SK-N-SH treated with all-trans-retinoic acid at 6 μM for 48 hours (cell line): ENCODE results near the gene CHRNA5.

ENCODE experiments used
- GLIS3 ChIP-seq: fragments of 250-450 bp; sonication (Bioruptor Pico); IDR thresholded peaks from 2 replicates; pipeline ENCODE4 v1.5.0; 2020; ENCODE audit warnings: mild to moderate bottlenecking, moderate library complexity
- PATZ1 ChIP-seq: fragments of 250-450 bp; sonication (Bioruptor Pico); IDR thresholded peaks from 2 replicates; pipeline ENCODE4 v1.8.0; 2020; ENCODE audit warnings: mild to moderate bottlenecking, moderate library complexity, borderline replicate concordance
- RARB ChIP-seq: fragments of 250-450 bp; sonication (Bioruptor Pico); IDR thresholded peaks from 2 replicates; pipeline ENCODE4 v1.8.0; 2021; ENCODE audit warnings: mild to moderate bottlenecking, moderate library complexity
- TOX ChIP-seq: fragments of 250-450 bp; sonication (Bioruptor Pico); IDR thresholded peaks from 2 replicates; pipeline ENCODE4 v1.8.0; 2021; ENCODE audit warnings: mild to moderate bottlenecking, moderate library complexity, borderline replicate concordance
- ZC3H10 ChIP-seq: fragments of 250-450 bp; sonication (Bioruptor Pico); IDR thresholded peaks from 2 replicates; pipeline ENCODE4 v1.5.1; 2021; ENCODE audit warnings: mild to moderate bottlenecking, moderate library complexity
- ZFP3 ChIP-seq: fragments of 250-450 bp; sonication (Bioruptor Pico); IDR thresholded peaks from 2 replicates; pipeline ENCODE4 v1.5.0; 2020; ENCODE audit warnings: mild to moderate bottlenecking, moderate library complexity
- ZFP30 ChIP-seq: fragments of 450-650 bp; formaldehyde crosslinking; IDR thresholded peaks from 2 replicates; pipeline ENCODE4 v1.5.0; 2022; ENCODE audit warnings: mild to moderate bottlenecking, moderate library complexity
- ZNF565 ChIP-seq: fragments of 450-650 bp; formaldehyde crosslinking; conservative IDR thresholded peaks from 2 replicates; pipeline ENCODE4 v1.5.0; 2020; ENCODE audit warnings: low read depth, mild to moderate bottlenecking, moderate library complexity
- ZNF70 ChIP-seq: fragments of 450-650 bp; formaldehyde crosslinking; IDR thresholded peaks from 2 replicates; pipeline ENCODE4 v1.5.0; 2020; ENCODE audit warnings: mild to moderate bottlenecking, moderate library complexity
- TF ChIP-seq, protein P1 (sequence below): fragments of 250-450 bp; sonication (Bioruptor Pico); IDR thresholded peaks from 2 replicates; pipeline ENCODE4 v1.5.0; 2020; ENCODE audit warnings: mild to moderate bottlenecking, moderate library complexity

GRCh38 chr15:78561490-78561889, 3.8 kb upstream of the CHRNA5 start:
- TF ChIP-seq ZNF70 = no peak
- no peak for TF ChIP-seq RARB
- no peak for TF ChIP-seq TOX (CRISPR knock-in tag)
- no peak for TF ChIP-seq ZNF565 (CRISPR knock-in tag)
- no peak for TF ChIP-seq ZFP30
- TF ChIP-seq ZC3H10 = no peak
- no peak for TF ChIP-seq ZFP3 (CRISPR knock-in tag)
- TF ChIP-seq, protein P1, sequence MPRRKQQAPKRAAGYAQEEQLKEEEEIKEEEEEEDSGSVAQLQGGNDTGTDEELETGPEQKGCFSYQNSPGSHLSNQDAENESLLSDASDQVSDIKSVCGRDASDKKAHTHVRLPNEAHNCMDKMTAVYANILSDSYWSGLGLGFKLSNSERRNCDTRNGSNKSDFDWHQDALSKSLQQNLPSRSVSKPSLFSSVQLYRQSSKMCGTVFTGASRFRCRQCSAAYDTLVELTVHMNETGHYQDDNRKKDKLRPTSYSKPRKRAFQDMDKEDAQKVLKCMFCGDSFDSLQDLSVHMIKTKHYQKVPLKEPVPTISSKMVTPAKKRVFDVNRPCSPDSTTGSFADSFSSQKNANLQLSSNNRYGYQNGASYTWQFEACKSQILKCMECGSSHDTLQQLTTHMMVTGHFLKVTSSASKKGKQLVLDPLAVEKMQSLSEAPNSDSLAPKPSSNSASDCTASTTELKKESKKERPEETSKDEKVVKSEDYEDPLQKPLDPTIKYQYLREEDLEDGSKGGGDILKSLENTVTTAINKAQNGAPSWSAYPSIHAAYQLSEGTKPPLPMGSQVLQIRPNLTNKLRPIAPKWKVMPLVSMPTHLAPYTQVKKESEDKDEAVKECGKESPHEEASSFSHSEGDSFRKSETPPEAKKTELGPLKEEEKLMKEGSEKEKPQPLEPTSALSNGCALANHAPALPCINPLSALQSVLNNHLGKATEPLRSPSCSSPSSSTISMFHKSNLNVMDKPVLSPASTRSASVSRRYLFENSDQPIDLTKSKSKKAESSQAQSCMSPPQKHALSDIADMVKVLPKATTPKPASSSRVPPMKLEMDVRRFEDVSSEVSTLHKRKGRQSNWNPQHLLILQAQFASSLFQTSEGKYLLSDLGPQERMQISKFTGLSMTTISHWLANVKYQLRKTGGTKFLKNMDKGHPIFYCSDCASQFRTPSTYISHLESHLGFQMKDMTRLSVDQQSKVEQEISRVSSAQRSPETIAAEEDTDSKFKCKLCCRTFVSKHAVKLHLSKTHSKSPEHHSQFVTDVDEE (CRISPR knock-in tag) = no peak
- TF ChIP-seq GLIS3 (CRISPR knock-in tag) = no peak
- no peak for TF ChIP-seq PATZ1 (CRISPR knock-in tag)
